Measurements from ENCODE around the gene AKAP1. TPM values are rescaled to one million over a fixed set of nuclear protein-coding genes. Genes with fewer than 3 reads are reported as not detected.

The AKAP1 gene
- total RNA-seq, 4 donors from 2014 or later = 78.6 to 154 (median 95.4) TPM

DNA sequence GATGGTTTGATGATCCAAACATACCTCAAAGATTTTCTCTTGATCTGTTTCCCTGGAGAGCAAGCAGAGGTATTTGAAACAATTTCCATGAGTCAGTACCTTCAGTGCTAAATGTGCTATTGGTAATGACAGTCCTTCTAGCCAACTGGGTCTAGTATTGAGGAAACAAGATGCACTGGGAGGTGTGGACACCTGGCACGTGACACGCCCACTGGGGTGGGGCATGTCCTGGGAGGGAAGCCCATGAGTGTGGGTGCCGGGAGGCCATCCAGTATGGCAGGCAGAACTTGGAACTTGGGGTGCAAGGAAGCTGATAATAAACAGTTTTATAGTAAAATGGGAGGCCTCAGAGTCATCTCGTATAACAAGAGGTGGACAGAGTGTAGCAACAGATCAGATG lies 17.9 kb upstream of the AKAP1 start:
- H3K9me3 ChIP-seq = no peaks in the 10 kb centered on the region
- no peak overlapping the region for H3K4me3 ChIP-seq
- 87 to 95% methylated on average over 2 to 4 of the region's 4 CpGs for WGBS, 2 donors (ENCODE audit: low coverage in 1 of 2)
- H3K36me3 ChIP-seq = no peaks in the 10 kb centered on the region
- no peak for ATAC-seq
- no peak overlapping the region for H3K27ac ChIP-seq
- H3K27me3 ChIP-seq = no peaks in the 10 kb centered on the region
- no peak for TF ChIP-seq POLR2AphosphoS5 (IDR thresholded peaks at IDR 0.05)
- TF ChIP-seq EP300 (IDR thresholded peaks at IDR 0.05) = no peak
- TF ChIP-seq POLR2A (IDR thresholded peaks at IDR 0.05) = no peak
- TF ChIP-seq, protein P1, sequence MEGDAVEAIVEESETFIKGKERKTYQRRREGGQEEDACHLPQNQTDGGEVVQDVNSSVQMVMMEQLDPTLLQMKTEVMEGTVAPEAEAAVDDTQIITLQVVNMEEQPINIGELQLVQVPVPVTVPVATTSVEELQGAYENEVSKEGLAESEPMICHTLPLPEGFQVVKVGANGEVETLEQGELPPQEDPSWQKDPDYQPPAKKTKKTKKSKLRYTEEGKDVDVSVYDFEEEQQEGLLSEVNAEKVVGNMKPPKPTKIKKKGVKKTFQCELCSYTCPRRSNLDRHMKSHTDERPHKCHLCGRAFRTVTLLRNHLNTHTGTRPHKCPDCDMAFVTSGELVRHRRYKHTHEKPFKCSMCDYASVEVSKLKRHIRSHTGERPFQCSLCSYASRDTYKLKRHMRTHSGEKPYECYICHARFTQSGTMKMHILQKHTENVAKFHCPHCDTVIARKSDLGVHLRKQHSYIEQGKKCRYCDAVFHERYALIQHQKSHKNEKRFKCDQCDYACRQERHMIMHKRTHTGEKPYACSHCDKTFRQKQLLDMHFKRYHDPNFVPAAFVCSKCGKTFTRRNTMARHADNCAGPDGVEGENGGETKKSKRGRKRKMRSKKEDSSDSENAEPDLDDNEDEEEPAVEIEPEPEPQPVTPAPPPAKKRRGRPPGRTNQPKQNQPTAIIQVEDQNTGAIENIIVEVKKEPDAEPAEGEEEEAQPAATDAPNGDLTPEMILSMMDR (IDR thresholded peaks at IDR 0.05) = no peak
- no peaks in the 10 kb centered on the region for H3K4me1 ChIP-seq

DNA sequence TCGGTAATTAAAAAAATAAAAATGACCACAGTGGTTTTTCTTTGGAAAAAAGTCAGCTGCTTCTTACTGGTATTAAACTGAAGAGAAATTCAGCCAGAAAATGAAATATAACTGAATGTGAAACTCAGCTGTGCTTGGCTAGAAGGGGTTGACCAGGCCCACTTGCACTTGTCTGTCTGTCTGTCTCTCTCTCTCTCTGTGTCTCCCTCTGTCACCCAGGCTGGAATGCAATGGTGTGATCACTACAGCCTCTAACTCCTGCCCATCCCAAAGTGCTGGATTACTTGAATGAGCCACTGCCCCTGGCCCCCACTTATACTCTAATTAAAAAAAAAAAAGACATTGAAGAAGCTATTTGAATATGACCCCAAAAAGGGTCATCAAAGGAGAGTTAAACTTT lies 17.3 kb upstream of the AKAP1 start:
- peaks cover 0 to 4% (median 0%) of the 10 kb centered on the region in 3 donors for H3K4me1 ChIP-seq
- H3K9me3 ChIP-seq = no peaks in the 10 kb centered on the region
- no peaks in the 10 kb centered on the region for H3K36me3 ChIP-seq
- no peak overlapping the region for H3K27ac ChIP-seq
- H3K4me3 ChIP-seq = no peak overlapping the region
- TF ChIP-seq, protein P1 (IDR thresholded peaks at IDR 0.05) = no peak
- TF ChIP-seq POLR2AphosphoS5 (IDR thresholded peaks at IDR 0.05) (no peak), EP300 (IDR thresholded peaks at IDR 0.05) (no peak), POLR2A (IDR thresholded peaks at IDR 0.05) (no peak)
- no peak for ATAC-seq
- WGBS, 2 donors (ENCODE audit: low coverage in 1 of 2) = 80 to 90% methylated on average over 1 of the region's 1 CpG
- no peaks in the 10 kb centered on the region for H3K27me3 ChIP-seq

DNA sequence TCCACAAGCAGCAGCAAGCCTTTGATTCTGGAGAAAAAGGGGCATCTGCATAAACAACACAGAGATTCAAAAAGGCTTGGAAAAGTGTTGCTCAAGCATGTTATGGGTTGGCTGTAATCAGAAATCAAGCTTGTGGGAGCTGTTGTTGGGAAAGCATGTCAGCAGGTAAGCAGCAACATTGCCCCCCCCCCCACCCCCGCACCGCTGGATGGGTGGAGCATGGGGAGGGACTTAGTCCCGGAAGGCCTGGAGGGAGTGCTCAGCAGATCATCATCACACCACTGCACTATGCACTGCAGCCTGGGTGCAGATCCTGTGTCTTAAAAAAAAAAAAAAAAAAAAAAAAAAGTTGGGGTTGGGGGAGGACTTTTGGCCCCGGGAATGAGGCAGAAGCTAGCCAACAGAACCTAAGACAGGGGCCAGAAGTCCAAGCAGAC lies 16.8 kb upstream of the AKAP1 start:
- no peak for ATAC-seq
- Histone ChIP-seq H3K27me3 (no peaks in the 10 kb centered on the region), H3K4me1 (peaks cover 0 to 5% (median 0%) of the 10 kb centered on the region in 3 donors), H3K4me3 (no peak overlapping the region), H3K36me3 (no peaks in the 10 kb centered on the region), H3K9me3 (no peaks in the 10 kb centered on the region), H3K27ac (no peak overlapping the region)
- TF ChIP-seq, protein P1 (IDR thresholded peaks at IDR 0.05) = no peak
- TF ChIP-seq EP300 (IDR thresholded peaks at IDR 0.05) = no peak
- no peak for TF ChIP-seq POLR2AphosphoS5 (IDR thresholded peaks at IDR 0.05)
- no peak for TF ChIP-seq POLR2A (IDR thresholded peaks at IDR 0.05)
- WGBS, 2 donors (ENCODE audit: low coverage in 1 of 2) = 34 to 40% methylated on average over 1 to 4 of the region's 4 CpGs

DNA sequence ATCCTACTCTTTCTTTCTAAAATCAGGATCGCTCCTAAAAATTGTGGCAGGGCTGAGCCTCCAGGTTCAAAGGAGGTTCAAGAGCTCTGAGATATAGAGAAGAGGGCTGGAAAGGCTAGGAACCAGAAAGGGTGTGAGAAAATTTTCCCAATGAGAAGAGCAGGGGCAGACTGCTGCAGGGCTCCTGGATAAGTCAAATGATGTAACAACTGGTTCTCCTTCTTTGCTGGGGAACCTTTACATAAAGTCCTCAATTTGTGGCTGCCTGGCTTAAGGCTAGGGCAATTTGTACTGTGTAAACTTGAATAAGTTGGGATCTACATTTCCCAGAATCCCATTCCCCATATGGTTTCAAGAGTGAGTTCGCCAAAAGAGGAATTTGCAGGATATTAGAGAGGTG lies 16.3 kb upstream of the AKAP1 start:
- WGBS, 2 donors (ENCODE audit: low coverage in 1 of 2) = 94 to 100% methylated on average over 1 to 2 of the region's 2 CpGs
- TF ChIP-seq POLR2A (IDR thresholded peaks at IDR 0.05) = no peak
- TF ChIP-seq, protein P1 (IDR thresholded peaks at IDR 0.05) = no peak
- no peak for TF ChIP-seq POLR2AphosphoS5 (IDR thresholded peaks at IDR 0.05)
- no peak for TF ChIP-seq EP300 (IDR thresholded peaks at IDR 0.05)
- Histone ChIP-seq H3K4me3 (no peak overlapping the region), H3K9me3 (no peaks in the 10 kb centered on the region), H3K27me3 (no peaks in the 10 kb centered on the region), H3K27ac (no peak overlapping the region), H3K36me3 (no peaks in the 10 kb centered on the region), H3K4me1 (peaks cover 0 to 5% (median 0%) of the 10 kb centered on the region in 3 donors)
- no peak for ATAC-seq

All from gastroesophageal sphincter (tissue), 4 donors.